GM12891 (cell line): Measurements from ENCODE around the gene CCDC63.

ENCODE experiments used
- POLR2A ChIP-seq: IDR thresholded peaks from 2 replicates; pipeline ENCODE4 v1.6.1; 2011; ENCODE audit warnings: low read depth, low read length, control low read depth
- TAF1 ChIP-seq: IDR thresholded peaks from 2 replicates; pipeline ENCODE4 v1.6.1; 2011; ENCODE audit warnings: low read depth, low read length, control low read depth

DNA sequence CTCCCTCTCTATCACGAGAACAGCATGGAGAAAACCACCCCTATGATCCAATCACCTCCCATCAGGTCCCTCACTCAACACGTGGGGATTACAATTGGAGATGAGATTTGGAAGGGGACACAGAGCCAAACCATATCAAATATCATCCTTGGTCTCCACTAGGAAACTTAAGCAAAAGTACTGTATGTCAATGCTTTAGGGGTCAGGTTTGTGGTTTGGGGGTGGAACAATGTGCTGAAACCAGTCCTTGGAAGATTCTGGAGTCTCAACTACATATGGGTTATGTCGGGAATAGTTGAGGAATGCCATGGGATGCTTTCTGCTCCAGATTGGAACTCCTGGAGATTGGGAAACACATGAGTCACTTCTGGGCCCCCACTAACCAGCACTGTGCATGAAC lies 48.3 kb upstream of the CCDC63 start:
- no peak for TF ChIP-seq POLR2A
- TF ChIP-seq TAF1, result no peak
